ENCODE data around the gene ZFHX3. TPM values are rescaled to one million over a fixed set of nuclear protein-coding genes. Genes with fewer than 3 reads are reported as not detected.

ZFHX3 gene
- total and polyA plus RNA-seq, 9 of the 15 experiments (the other 6 are each of a cell fraction or from before 2014, with no cell fraction given): 0.01 to 0.23 (median 0.06) TPM; not detected in 4

DNA sequence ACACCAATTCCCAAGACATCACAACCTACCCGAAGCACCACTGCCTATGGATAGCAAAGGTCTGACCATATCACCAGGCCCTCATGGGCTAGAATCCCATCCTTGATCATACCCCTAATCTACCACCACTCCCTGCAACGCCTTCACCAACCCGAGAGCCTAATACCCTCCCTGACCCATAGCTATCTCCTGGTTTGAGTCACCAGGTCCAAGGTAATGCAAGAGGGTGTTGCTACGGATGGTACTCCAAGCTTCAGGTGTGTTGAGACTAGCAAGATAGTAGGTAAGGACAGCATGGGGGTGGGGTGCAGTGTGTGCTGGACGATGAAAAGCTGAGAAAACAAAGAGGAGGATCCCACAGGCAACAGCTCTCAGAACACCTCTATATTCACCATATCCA, 258.0 kb downstream of the ZFHX3 start:
- ChIA-PET CTCF (ENCODE audit: low intra/inter-chr PET ratio) (no interaction called here), POLR2A (interaction anchor here (1.0 kb wide), 1 partner anchor 43 kb away, joined by 3 read pairs; no protein-coding TSS in a partner anchor)
- Histone ChIP-seq H3K4me1 (replicated peaks in 1 of 2; ENCODE audit: control insufficient read depth in 2 of 2, insufficient read depth in 2 of 2, low read length in 2 of 2) (peaks cover 0 to 4% of the 10 kb centered on the region in 2 experiments; a peak in 2 of 5 replicates), H3K9me1 (ENCODE audit: control insufficient read depth, insufficient read depth, low read length) (no peaks in the 10 kb centered on the region), H3K27ac (ENCODE audit: extremely low read depth, low read depth, low read length) (no peak overlapping the region), H3K4me3 (no peak overlapping the region), H3K36me3 (ENCODE audit: control insufficient read depth, insufficient read depth, low read length) (no peaks in the 10 kb centered on the region), H3K9ac (ENCODE audit: insufficient read depth in 1 of 2, low read depth in 2 of 2, low read length in 2 of 2) (no peak overlapping the region), H3K4me2 (ENCODE audit: insufficient read depth, low read length) (no peak overlapping the region), H3K79me2 (ENCODE audit: control insufficient read depth, insufficient read depth, low read length) (no peaks in the 10 kb centered on the region), H3K9me3 (replicated peaks; ENCODE audit: control insufficient read depth, insufficient read depth, low read depth, low read length) (no peaks in the 10 kb centered on the region), H4K20me1 (replicated peaks; ENCODE audit: control insufficient read depth, insufficient read depth, low read length) (no peaks in the 10 kb centered on the region), H2AFZ (ENCODE audit: low read depth, low read length) (no peak overlapping the region), H3K27me3 (ENCODE audit: control insufficient read depth in 2 of 2, insufficient read depth in 2 of 2, low read length in 2 of 2) (peaks cover 0 to 15% of the 10 kb centered on the region in 2 experiments; a peak in 2 of 5 replicates)
- in situ Hi-C loops (cut with MboI) (no loop called here), intact Hi-C loops (cut with micrococcal nuclease) (no loop called here)
- DNase-seq (ENCODE audit: extremely low read depth in 1 of 4, low spot score in 3 of 4) (no peak), ATAC-seq (no peak), FAIRE-seq (no peak)
- BruUV-seq (replicated peaks): no TSS peak
- 27% methylated on average over 5 of the region's 5 CpGs for WGBS (ENCODE audit: insufficient coverage, low coverage, missing lambda C conversion rate)
- TF ChIP-seq SMARCB1 (IDR thresholded peaks at IDR 0.05; ENCODE audit: insufficient read length, low read depth) (no peak), CHCHD3 (CRISPR knock-in tag; IDR thresholded peaks at IDR 0.05) (no peak), BRD9 (IDR thresholded peaks at IDR 0.05; ENCODE audit: low read depth, partially characterized antibody) (no peak), NELFE (IDR thresholded peaks at IDR 0.05; ENCODE audit: insufficient read depth, insufficient read length) (no peak), TOE1 (IDR thresholded peaks at IDR 0.05; ENCODE audit: borderline replicate concordance) (no peak), TOE1 (CRISPR knock-in tag; IDR thresholded peaks at IDR 0.05; ENCODE audit: borderline replicate concordance, low read depth) (no peak), RBM17 (IDR thresholded peaks at IDR 0.05; ENCODE audit: borderline replicate concordance, low read depth, low read length) (no peak), ZNF589 (CRISPR knock-in tag; IDR thresholded peaks at IDR 0.05; ENCODE audit: low read depth) (no peak), TRIM24 (IDR thresholded peaks at IDR 0.05) (no peak), HCFC1 (IDR thresholded peaks at IDR 0.05; ENCODE audit: low read depth, low read length) (no peak), PHF21A (IDR thresholded peaks at IDR 0.05; ENCODE audit: borderline replicate concordance, low read depth) (no peak), SMARCC2 (IDR thresholded peaks at IDR 0.05; ENCODE audit: low read depth) (no peak), BRCA1 (IDR thresholded peaks at IDR 0.05) (no peak), BRCA1 (CRISPR knock-in tag; IDR thresholded peaks at IDR 0.05) (no peak), ZNF778 (CRISPR knock-in tag; IDR thresholded peaks at IDR 0.05) (no peak)
- TF ChIP-seq, protein P1, sequence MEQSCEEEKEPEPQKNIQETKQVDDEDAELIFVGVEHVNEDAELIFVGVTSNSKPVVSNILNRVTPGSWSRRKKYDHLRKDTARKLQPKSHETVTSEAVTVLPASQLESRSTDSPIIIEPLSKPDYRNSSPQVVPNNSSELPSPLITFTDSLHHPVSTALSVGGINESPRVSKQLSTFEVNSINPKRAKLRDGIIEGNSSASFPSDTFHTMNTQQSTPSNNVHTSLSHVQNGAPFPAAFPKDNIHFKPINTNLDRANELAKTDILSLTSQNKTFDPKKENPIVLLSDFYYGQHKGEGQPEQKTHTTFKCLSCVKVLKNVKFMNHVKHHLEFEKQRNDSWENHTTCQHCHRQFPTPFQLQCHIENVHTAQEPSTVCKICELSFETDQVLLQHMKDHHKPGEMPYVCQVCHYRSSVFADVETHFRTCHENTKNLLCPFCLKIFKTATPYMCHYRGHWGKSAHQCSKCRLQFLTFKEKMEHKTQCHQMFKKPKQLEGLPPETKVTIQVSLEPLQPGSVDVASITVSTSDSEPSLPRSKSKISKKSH (CRISPR knock-in tag; IDR thresholded peaks at IDR 0.05): no peak
- TF ChIP-seq, protein P2, sequence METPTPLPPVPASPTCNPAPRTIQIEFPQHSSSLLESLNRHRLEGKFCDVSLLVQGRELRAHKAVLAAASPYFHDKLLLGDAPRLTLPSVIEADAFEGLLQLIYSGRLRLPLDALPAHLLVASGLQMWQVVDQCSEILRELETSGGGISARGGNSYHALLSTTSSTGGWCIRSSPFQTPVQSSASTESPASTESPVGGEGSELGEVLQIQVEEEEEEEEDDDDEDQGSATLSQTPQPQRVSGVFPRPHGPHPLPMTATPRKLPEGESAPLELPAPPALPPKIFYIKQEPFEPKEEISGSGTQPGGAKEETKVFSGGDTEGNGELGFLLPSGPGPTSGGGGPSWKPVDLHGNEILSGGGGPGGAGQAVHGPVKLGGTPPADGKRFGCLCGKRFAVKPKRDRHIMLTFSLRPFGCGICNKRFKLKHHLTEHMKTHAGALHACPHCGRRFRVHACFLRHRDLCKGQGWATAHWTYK (CRISPR knock-in tag; IDR thresholded peaks at IDR 0.05): no peak
- TF ChIP-seq, protein P3, sequence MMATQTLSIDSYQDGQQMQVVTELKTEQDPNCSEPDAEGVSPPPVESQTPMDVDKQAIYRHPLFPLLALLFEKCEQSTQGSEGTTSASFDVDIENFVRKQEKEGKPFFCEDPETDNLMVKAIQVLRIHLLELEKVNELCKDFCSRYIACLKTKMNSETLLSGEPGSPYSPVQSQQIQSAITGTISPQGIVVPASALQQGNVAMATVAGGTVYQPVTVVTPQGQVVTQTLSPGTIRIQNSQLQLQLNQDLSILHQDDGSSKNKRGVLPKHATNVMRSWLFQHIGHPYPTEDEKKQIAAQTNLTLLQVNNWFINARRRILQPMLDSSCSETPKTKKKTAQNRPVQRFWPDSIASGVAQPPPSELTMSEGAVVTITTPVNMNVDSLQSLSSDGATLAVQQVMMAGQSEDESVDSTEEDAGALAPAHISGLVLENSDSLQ (IDR thresholded peaks at IDR 0.05): no peak
- TF ChIP-seq, protein P4, sequence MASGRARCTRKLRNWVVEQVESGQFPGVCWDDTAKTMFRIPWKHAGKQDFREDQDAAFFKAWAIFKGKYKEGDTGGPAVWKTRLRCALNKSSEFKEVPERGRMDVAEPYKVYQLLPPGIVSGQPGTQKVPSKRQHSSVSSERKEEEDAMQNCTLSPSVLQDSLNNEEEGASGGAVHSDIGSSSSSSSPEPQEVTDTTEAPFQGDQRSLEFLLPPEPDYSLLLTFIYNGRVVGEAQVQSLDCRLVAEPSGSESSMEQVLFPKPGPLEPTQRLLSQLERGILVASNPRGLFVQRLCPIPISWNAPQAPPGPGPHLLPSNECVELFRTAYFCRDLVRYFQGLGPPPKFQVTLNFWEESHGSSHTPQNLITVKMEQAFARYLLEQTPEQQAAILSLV (tag; IDR thresholded peaks at IDR 0.05): no peak

All from K562 (cell line).